ENCODE measurements around the gene DRAP1.
"Not testable (repeated sequence)": the region's sequence is repeated elsewhere in the genome, so short reads cannot be mapped to it uniquely, and the experiment has no call there.

Gene DRAP1

GRCh38 chr11:65888163-65888814, 30.9 kb upstream of the DRAP1 start, which contains the start of gene FIBP:
FIBP (minus strand) TSS chr11:65888471; CDS start chr11:65888418, 53 bp downstream.
- Histone ChIP-seq H3K27me3 (ENCODE audit: insufficient read depth, insufficient read length) (peaks cover 14% of the 10 kb centered on the region), H3K36me3 (ENCODE audit: insufficient read depth, insufficient read length, low read length) (peaks cover 59% of the 10 kb centered on the region), H3K9me3 (ENCODE audit: insufficient read depth, low read length) (peaks cover 20% of the 10 kb centered on the region; the same call in 1 of the 2 replicates), H3K4me3 (ENCODE audit: insufficient read length, low read depth) (peak within 1 kb of the TSS; percentile 48), H3K9ac (ENCODE audit: insufficient read length, low read depth) (peak within 1 kb of the TSS; percentile 80), H3K4me1 (ENCODE audit: insufficient read depth, insufficient read length) (peaks cover 18% of the 10 kb centered on the region)
- peak; percentile 96 for DNase-seq (ENCODE audit: low read depth, low spot score)
- peak; percentile 7 for TF ChIP-seq YY1 (IDR thresholded peaks at IDR 0.05; ENCODE audit: insufficient read depth, insufficient read length)
- TF ChIP-seq ZNF274 (IDR thresholded peaks at IDR 0.05; ENCODE audit: low read depth, low read length): no peak
- TF ChIP-seq SUZ12 (IDR thresholded peaks at IDR 0.05; ENCODE audit: extremely low read depth, insufficient read depth, insufficient read length): no peak

- H3K9ac ChIP-seq (ENCODE audit: insufficient read length, low read depth): peak within 1 kb of the TSS; percentile 99
- TF ChIP-seq ZNF274 (IDR thresholded peaks at IDR 0.05; ENCODE audit: low read depth, low read length) (no peak), SUZ12 (IDR thresholded peaks at IDR 0.05; ENCODE audit: extremely low read depth, insufficient read depth, insufficient read length) (no peak), YY1 (IDR thresholded peaks at IDR 0.05; ENCODE audit: insufficient read depth, insufficient read length) (no peak)
- H3K4me3 ChIP-seq (ENCODE audit: insufficient read length, low read depth): peak within 1 kb of the TSS; percentile 89
- H3K4me1 ChIP-seq (ENCODE audit: insufficient read depth, insufficient read length): peaks cover 17% of the 10 kb centered on the region
- DNase-seq (ENCODE audit: low read depth, low spot score): peak; percentile 90
- peaks cover 55% of the 10 kb centered on the region for H3K36me3 ChIP-seq (ENCODE audit: insufficient read depth, insufficient read length, low read length)
- peaks cover 9% of the 10 kb centered on the region; the same call in 1 of the 2 replicates for H3K9me3 ChIP-seq (ENCODE audit: insufficient read depth, low read length)
- peaks cover 14% of the 10 kb centered on the region for H3K27me3 ChIP-seq (ENCODE audit: insufficient read depth, insufficient read length)
These were observed 28.7 kb upstream of the DRAP1 start, which contains the start of gene CCDC85B for GRCh38 chr11:65890324-65891218. CCDC85B (plus strand) TSS chr11:65890673; CDS start chr11:65890784, 111 bp downstream.

GRCh38 chr11:65891219-65892136, 27.7 kb upstream of the DRAP1 start:
- H3K27me3 ChIP-seq (ENCODE audit: insufficient read depth, insufficient read length): peaks cover 14% of the 10 kb centered on the region
- H3K4me3 ChIP-seq (ENCODE audit: insufficient read length, low read depth): peak overlapping the region; percentile 89
- peak overlapping the region; percentile 99 for H3K9ac ChIP-seq (ENCODE audit: insufficient read length, low read depth)
- peaks cover 17% of the 10 kb centered on the region for H3K4me1 ChIP-seq (ENCODE audit: insufficient read depth, insufficient read length)
- peak; percentile 63 for DNase-seq (ENCODE audit: low read depth, low spot score)
- TF ChIP-seq YY1 (IDR thresholded peaks at IDR 0.05; ENCODE audit: insufficient read depth, insufficient read length): no peak
- TF ChIP-seq SUZ12 (IDR thresholded peaks at IDR 0.05; ENCODE audit: extremely low read depth, insufficient read depth, insufficient read length): no peak
- TF ChIP-seq ZNF274 (IDR thresholded peaks at IDR 0.05; ENCODE audit: low read depth, low read length): no peak
- no peaks in the 10 kb centered on the region; the same call in 1 of the 2 replicates for H3K9me3 ChIP-seq (ENCODE audit: insufficient read depth, low read length)
- peaks cover 57% of the 10 kb centered on the region for H3K36me3 ChIP-seq (ENCODE audit: insufficient read depth, insufficient read length, low read length)

GRCh38 chr11:65892137-65892540, 27.1 kb upstream of the DRAP1 start:
- Histone ChIP-seq H3K36me3 (ENCODE audit: insufficient read depth, insufficient read length, low read length) (peaks cover 57% of the 10 kb centered on the region), H3K9ac (ENCODE audit: insufficient read length, low read depth) (peak overlapping the region; percentile 99), H3K4me3 (ENCODE audit: insufficient read length, low read depth) (peak overlapping the region; percentile 89), H3K27me3 (ENCODE audit: insufficient read depth, insufficient read length) (peaks cover 14% of the 10 kb centered on the region), H3K4me1 (ENCODE audit: insufficient read depth, insufficient read length) (peaks cover 17% of the 10 kb centered on the region)
- DNase-seq (ENCODE audit: low read depth, low spot score); H3K9me3 ChIP-seq (ENCODE audit: insufficient read depth, low read length): not testable (repeated sequence)

- no peak overlapping the region for H3K4me3 ChIP-seq (ENCODE audit: insufficient read length, low read depth)
- peaks cover 60% of the 10 kb centered on the region for H3K36me3 ChIP-seq (ENCODE audit: insufficient read depth, insufficient read length, low read length)
- H3K9me3 ChIP-seq (ENCODE audit: insufficient read depth, low read length): no peaks in the 10 kb centered on the region; the same call in 1 of the 2 replicates
- no peak overlapping the region for H3K9ac ChIP-seq (ENCODE audit: insufficient read length, low read depth)
- TF ChIP-seq ZNF274 (IDR thresholded peaks at IDR 0.05; ENCODE audit: low read depth, low read length) (no peak), YY1 (IDR thresholded peaks at IDR 0.05; ENCODE audit: insufficient read depth, insufficient read length) (no peak), SUZ12 (IDR thresholded peaks at IDR 0.05; ENCODE audit: extremely low read depth, insufficient read depth, insufficient read length) (no peak)
- H3K4me1 ChIP-seq (ENCODE audit: insufficient read depth, insufficient read length): peaks cover 14% of the 10 kb centered on the region
- H3K27me3 ChIP-seq (ENCODE audit: insufficient read depth, insufficient read length): peaks cover 14% of the 10 kb centered on the region
- no peak for DNase-seq (ENCODE audit: low read depth, low spot score)
These were observed 26.4 kb upstream of the DRAP1 start for GRCh38 chr11:65892661-65893317.

- no peaks in the 10 kb centered on the region; the same call in 1 of the 2 replicates for H3K9me3 ChIP-seq (ENCODE audit: insufficient read depth, low read length)
- peaks cover 14% of the 10 kb centered on the region for H3K4me1 ChIP-seq (ENCODE audit: insufficient read depth, insufficient read length)
- no peak overlapping the region for H3K4me3 ChIP-seq (ENCODE audit: insufficient read length, low read depth)
- H3K36me3 ChIP-seq (ENCODE audit: insufficient read depth, insufficient read length, low read length): peaks cover 66% of the 10 kb centered on the region
- no peak for DNase-seq (ENCODE audit: low read depth, low spot score)
- TF ChIP-seq ZNF274 (IDR thresholded peaks at IDR 0.05; ENCODE audit: low read depth, low read length) (no peak), YY1 (IDR thresholded peaks at IDR 0.05; ENCODE audit: insufficient read depth, insufficient read length) (no peak), SUZ12 (IDR thresholded peaks at IDR 0.05; ENCODE audit: extremely low read depth, insufficient read depth, insufficient read length) (no peak)
- peak overlapping the region; percentile 71 for H3K9ac ChIP-seq (ENCODE audit: insufficient read length, low read depth)
- peaks cover 21% of the 10 kb centered on the region for H3K27me3 ChIP-seq (ENCODE audit: insufficient read depth, insufficient read length)
These were observed 25.1 kb upstream of the DRAP1 start for GRCh38 chr11:65894034-65894591.
